ENCODE measurements around the gene PURB.

DNA sequence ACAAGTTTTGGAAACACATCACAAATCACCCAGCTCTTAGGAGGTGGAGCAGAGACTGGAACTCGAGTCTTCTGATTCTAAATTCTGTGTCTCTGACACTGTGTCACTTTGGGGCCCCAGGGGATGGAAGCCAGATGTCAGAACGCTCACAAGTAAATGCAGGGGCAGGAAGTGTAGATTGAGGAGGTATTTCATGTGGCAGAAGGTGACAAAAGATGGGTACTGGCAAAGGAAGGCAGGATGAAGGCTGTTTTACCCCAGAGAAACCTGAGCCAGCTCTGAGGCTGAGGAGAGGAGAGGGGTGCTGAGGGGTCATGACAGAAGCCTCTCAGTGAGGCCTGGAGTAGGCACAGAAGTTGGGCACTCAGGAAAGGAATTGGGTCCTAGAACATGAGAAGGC lies 6.0 kb upstream of the PURB start:
- no peak for TF ChIP-seq CHD1 (IDR thresholded peaks at IDR 0.05; ENCODE audit: low read depth, low read length)
- no peak for TF ChIP-seq CEBPB (IDR thresholded peaks at IDR 0.05; ENCODE audit: low read depth, low read length)
- no peak for TF ChIP-seq POLR2A (IDR thresholded peaks at IDR 0.05; ENCODE audit: low read depth, low read length)
- TF ChIP-seq, protein P1, sequence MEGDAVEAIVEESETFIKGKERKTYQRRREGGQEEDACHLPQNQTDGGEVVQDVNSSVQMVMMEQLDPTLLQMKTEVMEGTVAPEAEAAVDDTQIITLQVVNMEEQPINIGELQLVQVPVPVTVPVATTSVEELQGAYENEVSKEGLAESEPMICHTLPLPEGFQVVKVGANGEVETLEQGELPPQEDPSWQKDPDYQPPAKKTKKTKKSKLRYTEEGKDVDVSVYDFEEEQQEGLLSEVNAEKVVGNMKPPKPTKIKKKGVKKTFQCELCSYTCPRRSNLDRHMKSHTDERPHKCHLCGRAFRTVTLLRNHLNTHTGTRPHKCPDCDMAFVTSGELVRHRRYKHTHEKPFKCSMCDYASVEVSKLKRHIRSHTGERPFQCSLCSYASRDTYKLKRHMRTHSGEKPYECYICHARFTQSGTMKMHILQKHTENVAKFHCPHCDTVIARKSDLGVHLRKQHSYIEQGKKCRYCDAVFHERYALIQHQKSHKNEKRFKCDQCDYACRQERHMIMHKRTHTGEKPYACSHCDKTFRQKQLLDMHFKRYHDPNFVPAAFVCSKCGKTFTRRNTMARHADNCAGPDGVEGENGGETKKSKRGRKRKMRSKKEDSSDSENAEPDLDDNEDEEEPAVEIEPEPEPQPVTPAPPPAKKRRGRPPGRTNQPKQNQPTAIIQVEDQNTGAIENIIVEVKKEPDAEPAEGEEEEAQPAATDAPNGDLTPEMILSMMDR (conservative IDR thresholded peaks at IDR 0.05; ENCODE audit: low read depth, low read length) = no peak
- no peak for TF ChIP-seq RAD21 (IDR thresholded peaks at IDR 0.05; ENCODE audit: low read length)
- TF ChIP-seq, protein P2, sequence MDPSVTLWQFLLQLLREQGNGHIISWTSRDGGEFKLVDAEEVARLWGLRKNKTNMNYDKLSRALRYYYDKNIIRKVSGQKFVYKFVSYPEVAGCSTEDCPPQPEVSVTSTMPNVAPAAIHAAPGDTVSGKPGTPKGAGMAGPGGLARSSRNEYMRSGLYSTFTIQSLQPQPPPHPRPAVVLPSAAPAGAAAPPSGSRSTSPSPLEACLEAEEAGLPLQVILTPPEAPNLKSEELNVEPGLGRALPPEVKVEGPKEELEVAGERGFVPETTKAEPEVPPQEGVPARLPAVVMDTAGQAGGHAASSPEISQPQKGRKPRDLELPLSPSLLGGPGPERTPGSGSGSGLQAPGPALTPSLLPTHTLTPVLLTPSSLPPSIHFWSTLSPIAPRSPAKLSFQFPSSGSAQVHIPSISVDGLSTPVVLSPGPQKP (IDR thresholded peaks at IDR 0.05; ENCODE audit: borderline replicate concordance, low read depth, low read length) = no peak
- no peak for TF ChIP-seq FOS (IDR thresholded peaks at IDR 0.05; ENCODE audit: low read depth, low read length)
